ENCODE results near the gene BICDL2.

Gene BICDL2

GRCh38 chr16:3045758-3046640 is 9.3 kb upstream of the BICDL2 start, which contains the start of gene MMP25:
MMP25 (plus strand) TSS chr16:3046561; CDS start chr16:3046918, 357 bp downstream.
- DNase-seq, result peak; percentile 69

- no peak for DNase-seq
Measured at GRCh38 chr16:3044708-3045107, 8.0 kb upstream of the BICDL2 start.

- no peak for DNase-seq
Measured at GRCh38 chr16:3042376-3042775, 5.6 kb upstream of the BICDL2 start.

GRCh38 chr16:3038896-3039295 is 2.2 kb upstream of the BICDL2 start:
- DNase-seq, result no peak

GRCh38 chr16:3038256-3038655 is 1.5 kb upstream of the BICDL2 start:
- DNase-seq, result no peak

DNA sequence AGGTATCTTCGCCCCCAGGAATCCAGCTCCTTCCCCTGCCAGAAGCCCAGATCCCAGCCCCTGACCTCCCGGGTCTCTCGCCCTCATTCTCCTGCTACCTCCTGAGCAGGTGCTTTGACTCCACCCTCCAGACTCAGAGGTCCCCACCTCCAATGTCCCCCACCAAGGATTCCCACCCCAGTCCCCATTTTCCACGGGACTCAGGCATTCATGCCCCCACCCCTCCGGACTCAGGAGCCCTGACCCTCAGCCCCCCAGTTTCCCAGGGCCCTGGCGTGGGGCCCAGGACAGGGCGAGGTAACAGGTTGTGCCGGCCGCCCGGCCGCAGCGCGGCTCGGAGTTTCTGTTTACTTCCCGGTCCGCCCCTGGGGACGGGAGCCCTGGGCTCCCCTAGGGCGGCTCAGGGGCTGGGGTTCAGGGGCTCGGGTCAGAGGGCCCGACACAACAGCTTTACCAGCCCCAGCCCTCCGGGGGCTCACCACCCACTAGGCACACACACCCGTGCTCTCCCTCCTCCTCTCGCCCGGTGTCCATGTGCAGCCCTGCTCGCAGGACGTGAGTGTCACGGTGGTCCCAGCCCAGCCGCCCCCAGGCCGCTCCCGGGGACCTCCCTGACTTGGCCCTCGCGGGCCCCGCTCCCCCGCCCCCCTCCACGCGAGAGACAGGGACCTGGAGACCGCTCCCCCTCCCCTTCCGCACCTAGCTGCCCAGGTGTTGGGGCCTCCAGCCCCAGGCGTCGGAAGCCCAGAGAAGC is 595 bp downstream of the BICDL2 start:
- no peak for DNase-seq

- DNase-seq, result no peak
Measured at GRCh38 chr16:3035289-3035971, 1.3 kb downstream of the BICDL2 start.

DNA sequence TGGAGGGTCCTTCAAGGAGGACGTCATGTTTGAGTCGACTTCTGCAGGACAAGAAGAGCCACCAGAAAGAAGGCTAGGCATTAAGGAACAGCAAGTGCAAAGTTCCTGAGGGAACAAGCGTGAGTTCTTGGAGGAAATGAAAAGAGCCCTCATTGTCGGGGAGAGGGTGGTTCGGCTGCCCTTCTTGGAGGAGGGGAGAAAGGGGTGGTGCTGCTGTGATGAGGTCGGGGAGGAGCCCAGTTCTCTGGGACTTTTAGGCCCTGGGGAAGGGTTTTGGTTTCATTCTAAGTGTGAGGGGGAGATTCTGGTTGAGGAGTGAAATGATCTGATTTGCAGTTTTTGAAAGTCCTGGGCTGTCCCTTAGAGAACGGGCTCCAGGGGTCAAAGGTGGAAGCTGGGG is 4.1 kb downstream of the BICDL2 start:
- DNase-seq, result no peak

GRCh38 chr16:3030222-3031212 is 6.2 kb downstream of the BICDL2 start:
- DNase-seq, result no peak

GRCh38 chr16:3029491-3030221 is 7.1 kb downstream of the BICDL2 start:
- peak; percentile 69 for DNase-seq

DNA sequence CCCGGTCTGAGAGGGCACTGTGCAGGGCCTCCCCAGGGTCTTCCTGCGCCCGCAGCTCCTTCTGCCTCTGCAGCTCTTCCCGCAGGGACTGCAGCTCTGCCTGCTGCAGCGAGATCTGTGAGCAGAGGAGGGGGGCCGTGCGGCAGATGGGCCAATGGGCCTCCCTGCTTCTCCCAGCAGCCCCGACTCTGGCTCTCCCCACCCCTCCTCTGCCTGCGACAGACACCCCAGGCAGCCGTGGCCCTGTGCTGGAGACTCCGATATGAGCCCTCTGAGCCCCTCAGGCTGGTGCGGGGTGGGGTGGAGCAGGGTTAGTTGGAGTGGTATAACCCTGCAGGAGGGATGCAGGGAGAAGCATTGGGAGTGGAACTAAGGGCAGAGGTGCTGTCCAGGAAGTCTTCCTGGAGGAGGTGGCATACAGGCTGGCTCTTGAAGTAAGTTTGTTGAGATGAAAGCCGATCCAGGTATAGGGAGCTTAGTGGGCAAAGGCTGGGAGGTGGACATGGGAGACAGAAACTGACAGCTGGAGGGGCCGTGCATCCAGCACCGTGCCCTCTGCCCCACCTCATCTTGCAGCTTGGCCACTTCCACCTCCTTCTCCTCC is 7.9 kb downstream of the BICDL2 start:
- peak; percentile 68 for DNase-seq

DNA sequence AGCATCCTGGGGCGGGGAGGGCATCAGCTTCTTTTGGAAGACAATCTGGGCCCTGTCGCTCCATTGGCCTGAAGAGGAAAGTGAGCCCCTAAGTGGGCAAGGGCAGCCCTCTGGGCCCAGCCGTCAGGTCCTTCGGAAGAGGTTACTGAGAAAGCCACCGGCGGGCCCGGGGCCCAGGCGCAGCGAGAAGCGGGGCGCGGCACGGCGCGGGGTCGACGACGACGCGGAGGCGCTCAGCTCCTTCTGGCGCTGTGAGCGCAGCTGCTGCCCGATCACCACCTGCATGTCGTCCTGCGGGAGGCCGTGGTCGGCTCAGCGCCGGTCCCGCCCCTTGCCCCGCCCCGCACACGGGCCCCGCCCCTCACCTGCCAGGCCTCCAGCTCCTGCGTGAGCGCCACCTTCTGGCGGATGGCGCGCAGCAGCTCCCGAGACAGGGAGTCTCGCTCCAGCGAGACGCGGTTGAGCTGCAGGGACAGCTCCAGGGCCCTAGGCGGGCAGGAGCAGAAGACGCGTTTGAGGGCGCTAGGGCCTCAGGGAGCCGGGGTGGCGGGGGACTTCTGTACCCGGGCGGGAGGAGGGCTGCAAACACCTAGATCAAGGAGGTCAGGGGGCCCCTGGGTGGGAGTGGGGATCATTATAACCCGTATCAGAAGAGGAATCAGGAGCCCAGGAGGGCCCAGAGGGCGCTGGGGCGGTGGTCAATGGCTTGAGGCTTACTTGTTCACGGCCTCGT is 8.6 kb downstream of the BICDL2 start:
- peak; percentile 95 for DNase-seq

GRCh38 chr16:3027489-3027795 is 9.3 kb downstream of the BICDL2 start:
- DNase-seq, result no peak

DNA sequence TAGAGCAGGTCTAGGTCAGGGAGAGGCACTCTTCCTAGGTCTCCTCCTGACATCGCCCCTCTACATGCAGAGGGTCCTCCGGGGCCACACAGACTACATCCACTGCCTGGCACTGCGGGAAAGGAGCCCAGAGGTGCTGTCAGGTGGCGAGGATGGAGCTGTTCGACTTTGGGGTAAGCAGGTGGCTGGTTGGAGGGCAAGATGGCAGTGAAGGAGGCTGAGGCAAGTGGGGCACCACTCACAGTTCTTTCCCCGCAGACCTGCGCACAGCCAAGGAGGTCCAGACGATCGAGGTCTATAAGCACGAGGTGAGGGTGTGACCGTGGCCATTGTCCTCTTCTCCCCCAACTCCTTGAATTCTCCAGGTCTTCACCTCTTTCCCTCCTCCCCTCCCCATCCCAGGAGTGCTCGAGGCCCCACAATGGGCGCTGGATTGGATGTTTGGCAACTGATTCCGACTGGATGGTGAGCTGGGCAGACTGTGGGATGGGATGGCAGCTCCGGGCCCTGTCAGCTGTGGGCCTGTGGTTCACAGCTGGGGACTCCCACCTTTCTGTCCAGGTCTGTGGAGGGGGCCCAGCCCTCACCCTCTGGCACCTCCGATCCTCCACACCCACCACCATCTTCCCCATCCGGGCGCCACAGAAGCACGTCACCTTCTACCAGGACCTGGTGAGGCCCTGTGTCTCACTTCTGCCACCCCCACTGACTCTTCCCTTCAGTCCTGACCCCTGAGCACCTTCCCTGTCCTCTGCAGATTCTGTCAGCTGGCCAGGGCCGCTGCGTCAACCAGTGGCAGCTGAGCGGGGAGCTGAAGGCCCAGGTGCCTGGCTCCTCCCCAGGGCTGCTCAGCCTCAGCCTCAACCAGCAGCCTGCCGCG is 9.9 kb downstream of the BICDL2 start:
- no peak for DNase-seq

DNA sequence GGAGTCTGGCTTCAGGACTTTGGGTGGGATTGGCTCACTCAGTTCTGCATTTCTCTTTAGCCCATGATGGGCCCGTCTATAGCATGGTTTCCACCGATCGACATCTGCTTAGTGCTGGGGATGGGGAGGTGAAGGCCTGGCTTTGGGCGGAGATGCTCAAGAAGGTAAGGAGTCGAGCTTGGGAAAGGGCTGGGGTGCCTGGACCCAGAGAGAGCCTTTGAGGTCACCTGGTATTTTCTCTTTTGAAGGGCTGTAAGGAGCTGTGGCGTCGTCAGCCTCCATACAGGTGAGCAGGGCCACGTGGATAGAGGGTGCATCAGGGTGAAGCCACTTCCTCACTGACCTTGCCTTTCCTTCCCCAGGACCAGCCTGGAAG is 10.8 kb downstream of the BICDL2 start:
- no peak for DNase-seq

GRCh38 chr16:3025032-3026002 is 11.4 kb downstream of the BICDL2 start:
- DNase-seq, result no peak

- peak; percentile 97 for DNase-seq
Measured at GRCh38 chr16:3023669-3024478, 12.9 kb downstream of the BICDL2 start, which contains the start of the genes HCFC1R1 and THOC6. HCFC1R1 (minus strand) TSS chr16:3023942; CDS start chr16:3023941, 1 bp downstream. THOC6 (plus strand) TSS chr16:3024035; CDS start chr16:3024327, 292 bp downstream.
